ENCODE results near the gene NEURL3.

The NEURL3 gene

DNA sequence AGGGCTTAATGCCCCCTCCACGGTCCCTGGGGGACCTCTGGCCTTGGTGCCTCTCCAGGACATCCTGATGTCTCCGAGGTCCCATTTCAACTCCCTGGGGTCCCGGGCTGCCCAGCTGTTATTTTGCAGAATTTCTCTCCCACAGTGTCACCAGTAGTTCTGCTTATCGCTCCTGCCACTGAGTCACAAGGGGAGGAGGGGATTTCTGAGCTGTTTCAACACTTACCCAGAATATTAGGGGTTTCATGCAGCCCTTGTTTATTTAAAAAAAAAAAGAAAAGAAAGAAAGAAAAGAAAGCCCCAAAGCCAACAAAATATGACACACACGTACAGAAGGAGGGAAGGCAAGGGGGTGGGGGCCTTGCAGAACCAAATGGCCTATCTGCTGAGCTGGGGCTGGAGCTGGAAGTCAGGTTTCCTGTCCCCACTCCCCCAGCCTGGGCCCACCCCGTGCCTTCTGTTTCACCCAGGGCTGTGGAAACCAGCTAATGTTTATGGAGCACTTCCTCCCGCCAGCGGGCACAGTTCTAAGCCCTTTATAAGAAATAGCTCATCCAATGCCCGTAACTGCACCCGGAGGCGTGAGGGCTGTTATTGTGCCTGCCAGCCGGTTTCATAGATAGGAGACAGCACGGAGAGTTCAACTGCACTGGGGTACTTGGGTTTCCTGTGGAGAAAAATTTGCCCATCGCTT, 23.0 kb upstream of the NEURL3 start:
- TF ChIP-seq SUZ12 (IDR thresholded peaks at IDR 0.05) = no peak
- no peak for TF ChIP-seq BHLHE40 (IDR thresholded peaks at IDR 0.05; ENCODE audit: borderline replicate concordance)
- no peak for DNase-seq (ENCODE audit: extremely low spot score)
- ChIA-PET CTCF (interaction anchor here (0.7 kb wide), 1 partner anchor 26 kb away, joined by 3 read pairs; no protein-coding TSS in a partner anchor), POLR2A (no interaction called here)

DNA sequence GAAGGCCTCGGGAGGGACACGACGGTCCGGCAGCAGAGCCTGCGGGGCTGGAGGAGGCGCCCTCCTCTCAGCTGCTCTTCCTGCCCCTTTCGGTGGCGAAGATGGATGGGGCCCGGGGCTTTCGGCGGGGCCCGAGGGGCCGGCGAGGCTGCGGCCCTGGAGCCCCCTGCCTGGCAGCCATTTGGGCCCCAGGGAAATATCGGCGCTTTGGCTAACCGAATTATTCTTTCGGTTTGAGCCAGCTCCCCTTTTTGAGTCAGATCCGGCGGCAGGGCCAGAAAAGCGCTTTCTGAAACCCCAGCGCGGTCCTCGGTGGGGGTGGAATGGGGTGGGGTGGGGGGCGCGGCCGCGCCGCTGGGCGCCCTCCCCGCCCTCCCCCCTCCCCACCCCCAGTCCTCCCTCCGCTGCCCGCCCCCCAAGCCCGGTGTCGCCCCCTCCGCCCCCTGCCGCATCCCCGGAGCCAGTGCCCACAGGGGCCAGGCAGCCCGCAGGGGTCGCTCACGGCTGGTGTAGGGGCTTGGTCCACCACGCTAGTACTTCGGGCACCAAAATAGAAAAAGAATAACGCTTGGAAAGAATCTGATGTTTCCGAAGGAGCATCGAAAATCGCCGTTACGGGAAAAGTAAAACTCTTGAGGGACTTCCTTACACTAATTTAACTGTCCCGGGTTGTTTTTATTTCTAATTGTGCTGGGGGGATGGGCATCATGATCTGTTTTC, 22.3 kb upstream of the NEURL3 start:
- no peak for DNase-seq (ENCODE audit: extremely low spot score)
- POLR2A ChIA-PET = no interaction called here
- TF ChIP-seq ELF4 (IDR thresholded peaks at IDR 0.05) = no peak
- CTCF ChIA-PET = interaction anchor here (1.1 kb wide), 1 partner anchor 18 kb away, joined by 3 read pairs; no protein-coding TSS in a partner anchor

DNA sequence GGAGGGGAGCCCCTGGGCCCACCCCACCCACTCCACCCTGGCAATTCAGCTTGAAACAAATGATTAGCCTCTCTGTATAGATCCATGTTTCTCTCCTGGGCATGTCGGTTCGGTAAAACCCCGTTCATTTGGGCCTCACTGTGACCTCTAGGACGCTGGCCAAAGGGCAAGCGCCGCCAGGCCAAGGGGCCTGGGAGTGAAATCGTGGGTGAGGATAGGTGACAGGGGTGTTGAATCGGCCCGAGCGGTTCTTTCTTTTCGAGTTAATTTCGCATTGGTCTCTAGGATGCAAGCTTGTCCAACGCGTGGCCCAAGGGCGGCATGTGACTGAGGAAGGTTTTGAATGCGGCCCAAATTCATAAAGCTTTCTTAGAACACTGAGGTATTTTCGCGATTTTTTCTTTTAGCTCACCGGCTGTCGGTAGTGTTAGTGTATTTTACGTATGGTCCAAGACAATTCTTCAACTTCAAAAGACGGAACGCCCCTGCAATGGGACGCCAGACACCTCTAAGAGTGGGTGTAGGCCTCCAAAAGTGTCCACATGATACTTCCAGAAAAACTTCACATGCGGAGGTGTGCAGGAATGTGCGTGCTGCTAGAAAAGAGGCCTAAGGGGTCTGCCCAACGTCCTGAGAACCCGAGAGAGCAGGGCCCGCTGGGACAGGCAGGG, 21.6 kb upstream of the NEURL3 start:
- ChIA-PET POLR2A (no interaction called here), CTCF (interaction anchor here (1.1 kb wide), 1 partner anchor 17 kb away, joined by 3 read pairs; no protein-coding TSS in a partner anchor)
- no peak for DNase-seq (ENCODE audit: extremely low spot score)
- TF ChIP-seq FOXK2 (IDR thresholded peaks at IDR 0.05) (no peak), ARNT (IDR thresholded peaks at IDR 0.05) (no peak), TARDBP (IDR thresholded peaks at IDR 0.05) (no peak), ZNF384 (IDR thresholded peaks at IDR 0.05) (no peak), SP1 (IDR thresholded peaks at IDR 0.05) (no peak), ELF4 (IDR thresholded peaks at IDR 0.05) (no peak), FOXA1 (IDR thresholded peaks at IDR 0.05) (no peak), CTBP1 (IDR thresholded peaks at IDR 0.05; ENCODE audit: borderline replicate concordance) (no peak), LEF1 (IDR thresholded peaks at IDR 0.05; ENCODE audit: borderline replicate concordance) (no peak), NFRKB (IDR thresholded peaks at IDR 0.05) (no peak), HDGF (IDR thresholded peaks at IDR 0.05; ENCODE audit: borderline replicate concordance) (no peak), FOXM1 (IDR thresholded peaks at IDR 0.05; ENCODE audit: borderline replicate concordance) (no peak), BHLHE40 (IDR thresholded peaks at IDR 0.05; ENCODE audit: borderline replicate concordance) (no peak)
- TF ChIP-seq, protein P1, sequence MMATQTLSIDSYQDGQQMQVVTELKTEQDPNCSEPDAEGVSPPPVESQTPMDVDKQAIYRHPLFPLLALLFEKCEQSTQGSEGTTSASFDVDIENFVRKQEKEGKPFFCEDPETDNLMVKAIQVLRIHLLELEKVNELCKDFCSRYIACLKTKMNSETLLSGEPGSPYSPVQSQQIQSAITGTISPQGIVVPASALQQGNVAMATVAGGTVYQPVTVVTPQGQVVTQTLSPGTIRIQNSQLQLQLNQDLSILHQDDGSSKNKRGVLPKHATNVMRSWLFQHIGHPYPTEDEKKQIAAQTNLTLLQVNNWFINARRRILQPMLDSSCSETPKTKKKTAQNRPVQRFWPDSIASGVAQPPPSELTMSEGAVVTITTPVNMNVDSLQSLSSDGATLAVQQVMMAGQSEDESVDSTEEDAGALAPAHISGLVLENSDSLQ (IDR thresholded peaks at IDR 0.05) = no peak

DNA sequence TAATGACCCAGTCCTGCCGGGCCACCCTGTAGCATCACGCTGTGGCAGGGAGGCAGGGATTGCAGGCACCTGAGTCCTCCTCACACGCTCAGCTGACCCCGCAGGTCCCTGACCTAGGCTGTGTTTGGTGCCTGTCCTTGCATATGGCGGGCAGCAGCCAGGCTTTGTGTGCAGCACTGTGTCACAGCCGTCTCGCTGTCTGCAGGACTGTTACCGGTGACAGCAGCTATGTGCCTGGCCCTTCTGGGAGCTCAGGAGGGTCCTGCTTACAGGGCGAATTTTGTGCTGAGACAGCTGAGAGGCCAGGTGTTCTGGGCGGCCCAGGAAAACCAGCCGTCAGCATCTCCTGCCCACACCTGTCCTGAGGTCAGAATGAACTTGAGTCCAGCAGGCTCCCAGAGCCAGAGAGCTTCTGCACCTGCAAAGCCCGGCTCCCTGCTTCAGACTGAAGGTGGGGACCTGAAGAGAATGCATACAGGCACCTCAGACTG, 21.0 kb upstream of the NEURL3 start:
- CTCF ChIA-PET = interaction anchor here (1.1 kb wide), 1 partner anchor 16 kb away, joined by 3 read pairs; no protein-coding TSS in a partner anchor
- DNase-seq (ENCODE audit: extremely low spot score) = no peak
- TF ChIP-seq BHLHE40 (IDR thresholded peaks at IDR 0.05; ENCODE audit: borderline replicate concordance) (no peak), SUZ12 (IDR thresholded peaks at IDR 0.05) (no peak), ARNT (IDR thresholded peaks at IDR 0.05) (no peak), LEF1 (IDR thresholded peaks at IDR 0.05; ENCODE audit: borderline replicate concordance) (no peak), FOXK2 (IDR thresholded peaks at IDR 0.05) (no peak)
- TF ChIP-seq, protein P1 (IDR thresholded peaks at IDR 0.05) = no peak
- POLR2A ChIA-PET = no interaction called here

DNA sequence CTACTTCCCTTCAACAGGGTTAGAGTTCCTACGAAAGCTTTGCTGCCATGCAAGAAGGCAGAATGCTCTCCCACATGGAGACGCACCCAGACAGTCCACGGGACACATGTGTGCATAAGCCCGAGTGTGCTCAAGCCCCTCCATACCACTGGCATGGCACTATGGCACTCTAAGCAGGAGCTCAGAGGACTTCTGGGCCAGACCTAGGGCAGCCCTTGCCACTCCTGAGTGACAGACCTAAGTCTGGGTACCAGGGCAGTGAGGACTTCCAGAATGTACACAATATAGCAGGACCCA, 20.0 kb upstream of the NEURL3 start:
- no peak for TF ChIP-seq ELF4 (IDR thresholded peaks at IDR 0.05)
- no peak for TF ChIP-seq HDGF (IDR thresholded peaks at IDR 0.05; ENCODE audit: borderline replicate concordance)
- TF ChIP-seq SUZ12 (IDR thresholded peaks at IDR 0.05) = no peak
- TF ChIP-seq LEF1 (IDR thresholded peaks at IDR 0.05; ENCODE audit: borderline replicate concordance) = no peak
- TF ChIP-seq, protein P1 (IDR thresholded peaks at IDR 0.05) = no peak
- no peak for TF ChIP-seq SP1 (IDR thresholded peaks at IDR 0.05)
- no peak for TF ChIP-seq NFRKB (IDR thresholded peaks at IDR 0.05)
- TF ChIP-seq L3MBTL2 (conservative IDR thresholded peaks at IDR 0.05) = no peak
- TF ChIP-seq ARNT (IDR thresholded peaks at IDR 0.05) = no peak
- no peak for TF ChIP-seq FOXM1 (IDR thresholded peaks at IDR 0.05; ENCODE audit: borderline replicate concordance)
- ChIA-PET POLR2A (no interaction called here), CTCF (no interaction called here)
- DNase-seq (ENCODE audit: extremely low spot score) = no peak

DNA sequence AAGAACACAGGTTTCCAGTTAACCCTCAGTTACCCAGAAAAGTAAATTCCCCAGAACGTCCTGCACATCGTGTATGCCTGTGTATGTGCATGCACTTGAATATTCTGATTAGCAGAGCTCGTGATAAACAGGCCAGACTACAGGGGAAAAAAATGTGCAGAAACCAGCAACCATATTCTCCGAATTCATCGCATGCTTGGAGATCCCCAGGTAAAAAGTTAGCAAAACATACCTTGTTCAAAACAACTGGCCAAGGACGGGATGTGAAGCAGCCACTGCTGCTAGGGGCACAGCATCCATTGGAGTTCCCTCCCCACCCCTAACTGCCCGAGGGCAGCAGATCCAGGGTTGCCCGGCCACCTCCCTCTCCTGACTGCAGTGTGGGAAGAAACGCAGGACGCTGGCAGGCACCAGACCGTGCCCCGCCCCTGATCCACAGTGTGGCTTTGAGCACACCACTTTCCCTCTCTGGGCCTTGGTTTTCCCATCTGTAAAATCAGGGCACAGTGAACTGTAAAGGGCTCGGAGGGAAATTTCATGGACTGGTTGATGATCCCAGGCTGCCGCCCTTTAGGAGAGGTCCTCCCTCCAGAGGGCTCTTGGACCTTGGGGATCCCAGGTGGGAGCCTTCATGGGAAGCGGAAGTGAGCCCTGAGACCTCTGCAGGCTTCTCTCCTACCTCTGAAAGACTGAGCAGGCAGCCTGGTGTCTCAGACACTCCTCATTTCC, 19.5 kb upstream of the NEURL3 start:
- no peak for TF ChIP-seq SUZ12 (IDR thresholded peaks at IDR 0.05)
- TF ChIP-seq SP1 (IDR thresholded peaks at IDR 0.05) = no peak
- TF ChIP-seq ZNF384 (IDR thresholded peaks at IDR 0.05) = no peak
- TF ChIP-seq NFRKB (IDR thresholded peaks at IDR 0.05) = no peak
- TF ChIP-seq FOXM1 (IDR thresholded peaks at IDR 0.05; ENCODE audit: borderline replicate concordance) = no peak
- TF ChIP-seq FOXK2 (IDR thresholded peaks at IDR 0.05) = no peak
- no peak for TF ChIP-seq BHLHE40 (IDR thresholded peaks at IDR 0.05; ENCODE audit: borderline replicate concordance)
- no peak for TF ChIP-seq CTBP1 (IDR thresholded peaks at IDR 0.05; ENCODE audit: borderline replicate concordance)
- no peak for TF ChIP-seq L3MBTL2 (conservative IDR thresholded peaks at IDR 0.05)
- TF ChIP-seq, protein P1 (IDR thresholded peaks at IDR 0.05) = no peak
- TF ChIP-seq ELF4 (IDR thresholded peaks at IDR 0.05) = no peak
- no peak for TF ChIP-seq LEF1 (IDR thresholded peaks at IDR 0.05; ENCODE audit: borderline replicate concordance)
- TF ChIP-seq ARNT (IDR thresholded peaks at IDR 0.05) = no peak
- TF ChIP-seq TARDBP (IDR thresholded peaks at IDR 0.05) = no peak
- no peak for TF ChIP-seq FOXA1 (IDR thresholded peaks at IDR 0.05)
- TF ChIP-seq HDGF (IDR thresholded peaks at IDR 0.05; ENCODE audit: borderline replicate concordance) = no peak
- DNase-seq (ENCODE audit: extremely low spot score) = no peak
- CTCF ChIA-PET = no interaction called here
- POLR2A ChIA-PET = no interaction called here
